ENCODE data around the gene NDST3.

The NDST3 gene

GRCh38 chr4:118058955-118059354 is 24.7 kb downstream of the NDST3 start:
- H4K20me1 ChIP-seq = no peaks in the 10 kb centered on the region
- no peak overlapping the region for H3K4me3 ChIP-seq
- no peak overlapping the region for H3K27ac ChIP-seq
- TF ChIP-seq Cebpa-rat (IDR thresholded peaks at IDR 0.05) = no peak
- no peaks in the 10 kb centered on the region for H3K36me3 ChIP-seq
- H3K9me3 ChIP-seq (replicated peaks in 1 of 11) = no peaks in the 10 kb centered on the region
- H3K4me1 ChIP-seq = no peaks in the 10 kb centered on the region
- H3K4me2 ChIP-seq = no peak overlapping the region
- no peaks in the 10 kb centered on the region for H3K27me3 ChIP-seq
- H3K9ac ChIP-seq = no peak overlapping the region

DNA sequence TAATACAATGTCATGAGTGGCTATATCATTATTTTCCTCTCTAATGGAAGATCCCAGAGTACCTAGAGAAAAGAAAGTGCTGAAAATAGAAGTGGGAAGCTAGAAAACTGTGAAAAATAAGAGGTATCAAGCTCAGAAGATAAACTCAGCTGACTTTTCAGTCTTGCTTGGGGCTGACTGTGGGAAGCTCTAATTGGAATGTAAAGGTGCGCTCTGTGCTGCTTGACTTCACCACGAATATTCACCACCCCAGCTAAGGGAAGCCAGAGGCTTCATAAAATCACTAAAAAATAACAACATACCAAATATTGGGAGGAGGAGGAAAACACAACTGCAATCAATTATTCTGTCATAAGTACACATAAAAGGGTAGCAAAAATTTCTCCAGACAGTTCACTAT is 25.1 kb downstream of the NDST3 start:
- Histone ChIP-seq H4K20me1 (no peaks in the 10 kb centered on the region), H3K9ac (no peak overlapping the region), H3K4me2 (no peak overlapping the region), H3K27me3 (no peaks in the 10 kb centered on the region), H3K4me3 (no peak overlapping the region), H3K4me1 (no peaks in the 10 kb centered on the region), H3K27ac (no peak overlapping the region), H3K36me3 (no peaks in the 10 kb centered on the region), H3K9me3 (replicated peaks in 1 of 11) (no peaks in the 10 kb centered on the region)
- TF ChIP-seq Cebpa-rat (IDR thresholded peaks at IDR 0.05) = no peak

DNA sequence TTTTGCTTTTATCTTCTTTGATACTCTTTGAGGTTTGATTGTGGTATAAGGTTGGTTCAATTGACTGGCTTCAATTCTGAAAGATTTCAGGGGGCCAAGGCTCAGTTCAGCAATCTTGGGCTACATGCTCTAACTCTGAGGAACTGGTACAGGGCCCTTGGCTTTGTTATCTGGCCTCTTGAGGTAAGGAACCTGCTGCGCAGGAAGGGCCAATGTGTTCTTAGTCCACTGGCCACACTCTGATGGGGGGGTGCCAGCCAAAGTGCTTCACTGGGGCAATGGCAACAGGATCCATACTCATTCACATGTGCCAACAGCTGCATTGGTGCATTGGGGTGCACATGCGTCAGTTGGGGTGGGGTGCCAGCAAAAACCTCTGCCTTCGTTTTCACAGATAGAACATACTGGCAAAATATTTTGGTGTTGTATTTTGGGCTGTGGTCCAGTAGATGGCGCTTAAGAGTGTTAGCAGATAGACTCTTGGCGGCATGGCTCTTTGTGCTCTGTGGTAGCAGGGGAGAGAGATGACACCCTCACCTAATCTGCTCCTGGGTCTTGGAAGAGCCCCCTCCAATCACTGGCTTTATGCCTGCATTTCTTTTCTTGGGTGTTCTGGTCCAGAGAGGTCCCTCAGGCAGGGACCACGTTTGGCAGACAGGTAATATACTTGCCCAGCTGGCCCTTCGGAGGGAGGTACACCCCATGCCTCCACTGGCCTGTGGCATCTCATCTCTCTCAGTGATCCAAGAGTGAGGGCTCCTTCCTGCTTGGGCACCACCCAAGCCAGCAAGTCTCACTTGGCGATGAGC is 42.9 kb downstream of the NDST3 start:
- no peaks in the 10 kb centered on the region for H4K20me1 ChIP-seq
- no peak for TF ChIP-seq Cebpa-rat (IDR thresholded peaks at IDR 0.05)
- H3K9ac ChIP-seq = no peak overlapping the region
- H3K27me3 ChIP-seq = no peaks in the 10 kb centered on the region
- H3K36me3 ChIP-seq = no peaks in the 10 kb centered on the region
- H3K4me2 ChIP-seq = no peak overlapping the region
- H3K9me3 ChIP-seq (replicated peaks in 1 of 11) = peaks cover 0 to 13% (median 7%) of the 10 kb centered on the region in 11 experiments; a peak in 5 of 22 replicates
- no peak overlapping the region for H3K27ac ChIP-seq
- H3K4me3 ChIP-seq = no peak overlapping the region
- no peaks in the 10 kb centered on the region for H3K4me1 ChIP-seq

DNA sequence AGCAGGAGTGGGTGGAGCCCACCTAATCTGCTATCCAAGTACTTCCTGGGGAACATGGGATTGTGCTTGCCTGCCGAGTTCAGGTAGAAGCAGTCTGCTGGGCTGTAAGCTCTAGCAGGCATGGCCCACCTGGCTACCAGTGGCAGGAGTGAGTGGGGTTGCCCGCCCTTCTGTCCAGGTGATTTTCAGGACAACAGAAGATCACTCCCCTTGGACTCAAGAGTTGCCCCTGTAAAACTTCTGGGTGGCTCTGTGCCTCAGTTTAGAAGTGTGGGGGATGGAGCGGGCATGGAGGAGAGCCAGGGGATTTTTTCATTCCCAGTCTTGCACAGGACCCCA is 43.5 kb downstream of the NDST3 start:
- H3K27ac ChIP-seq = no peak overlapping the region
- no peaks in the 10 kb centered on the region for H3K36me3 ChIP-seq
- no peak overlapping the region for H3K9ac ChIP-seq
- H3K4me1 ChIP-seq = 0 out of 20 replicates have a peak, but pooled peaks cover 0 to 2% (median 0%) of the 10 kb centered on the region in 10 experiments
- no peaks in the 10 kb centered on the region for H3K27me3 ChIP-seq
- TF ChIP-seq Cebpa-rat (IDR thresholded peaks at IDR 0.05) = no peak
- no peaks in the 10 kb centered on the region for H4K20me1 ChIP-seq
- peaks cover 0 to 16% (median 10%) of the 10 kb centered on the region in 11 experiments; a peak in 8 of 22 replicates for H3K9me3 ChIP-seq (replicated peaks in 1 of 11)
- H3K4me2 ChIP-seq = no peak overlapping the region
- H3K4me3 ChIP-seq = no peak overlapping the region

GRCh38 chr4:118081434-118081833 is 47.1 kb downstream of the NDST3 start:
- no peak overlapping the region for H3K4me3 ChIP-seq
- no peaks in the 10 kb centered on the region for H3K36me3 ChIP-seq
- no peak overlapping the region for H3K9ac ChIP-seq
- H3K9me3 ChIP-seq (replicated peaks in 1 of 11) = peaks cover 0 to 18% (median 12%) of the 10 kb centered on the region in 11 experiments; a peak in 8 of 22 replicates
- H3K4me1 ChIP-seq = 0 out of 20 replicates have a peak, but pooled peaks cover 0 to 3% (median 0%) of the 10 kb centered on the region in 10 experiments
- no peak for TF ChIP-seq Cebpa-rat (IDR thresholded peaks at IDR 0.05)
- H3K27ac ChIP-seq = no peak overlapping the region
- no peaks in the 10 kb centered on the region for H4K20me1 ChIP-seq
- H3K4me2 ChIP-seq = no peak overlapping the region
- H3K27me3 ChIP-seq = no peaks in the 10 kb centered on the region

DNA sequence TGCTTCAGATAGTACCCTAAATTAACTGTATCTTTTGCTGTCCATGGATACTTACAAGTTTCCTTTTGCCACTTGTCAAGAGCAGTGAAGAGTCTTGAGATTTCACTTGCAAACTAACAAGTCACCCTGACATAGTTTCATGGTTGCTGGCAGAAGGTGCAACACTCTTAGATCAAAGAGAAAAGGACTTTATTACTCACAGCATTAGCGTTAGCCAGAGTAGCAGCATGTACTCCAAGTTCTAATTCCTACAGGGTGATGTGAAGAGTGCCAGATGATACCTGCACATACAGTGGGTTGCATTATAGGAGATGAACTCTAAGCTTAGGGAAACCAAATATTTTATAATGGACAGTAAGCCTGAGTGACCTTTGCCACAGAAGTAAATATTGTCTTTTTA is 47.9 kb downstream of the NDST3 start:
- no peaks in the 10 kb centered on the region for H3K27me3 ChIP-seq
- H3K4me1 ChIP-seq = 0 out of 20 replicates have a peak, but pooled peaks cover 0 to 3% (median 0%) of the 10 kb centered on the region in 10 experiments
- H3K36me3 ChIP-seq = no peaks in the 10 kb centered on the region
- H3K27ac ChIP-seq = no peak overlapping the region
- no peak overlapping the region for H3K9ac ChIP-seq
- H4K20me1 ChIP-seq = no peaks in the 10 kb centered on the region
- peaks cover 0 to 14% (median 7%) of the 10 kb centered on the region in 11 experiments; a peak in 8 of 22 replicates for H3K9me3 ChIP-seq (replicated peaks in 1 of 11)
- H3K4me2 ChIP-seq = no peak overlapping the region
- no peak overlapping the region for H3K4me3 ChIP-seq
- TF ChIP-seq Cebpa-rat (IDR thresholded peaks at IDR 0.05) = no peak

GRCh38 chr4:118085700-118086099 is 51.4 kb downstream of the NDST3 start:
- no peaks in the 10 kb centered on the region for H3K36me3 ChIP-seq
- H3K4me1 ChIP-seq = 0 out of 20 replicates have a peak, but pooled peaks cover 0 to 3% (median 0%) of the 10 kb centered on the region in 10 experiments
- H3K9ac ChIP-seq = no peak overlapping the region
- no peak overlapping the region for H3K27ac ChIP-seq
- no peak overlapping the region for H3K4me2 ChIP-seq
- no peaks in the 10 kb centered on the region for H4K20me1 ChIP-seq
- TF ChIP-seq Cebpa-rat (IDR thresholded peaks at IDR 0.05) = no peak
- H3K4me3 ChIP-seq = no peak overlapping the region
- peaks cover 0 to 6% (median 0%) of the 10 kb centered on the region in 11 experiments; a peak in 4 of 22 replicates for H3K9me3 ChIP-seq (replicated peaks in 1 of 11)
- no peaks in the 10 kb centered on the region for H3K27me3 ChIP-seq

DNA sequence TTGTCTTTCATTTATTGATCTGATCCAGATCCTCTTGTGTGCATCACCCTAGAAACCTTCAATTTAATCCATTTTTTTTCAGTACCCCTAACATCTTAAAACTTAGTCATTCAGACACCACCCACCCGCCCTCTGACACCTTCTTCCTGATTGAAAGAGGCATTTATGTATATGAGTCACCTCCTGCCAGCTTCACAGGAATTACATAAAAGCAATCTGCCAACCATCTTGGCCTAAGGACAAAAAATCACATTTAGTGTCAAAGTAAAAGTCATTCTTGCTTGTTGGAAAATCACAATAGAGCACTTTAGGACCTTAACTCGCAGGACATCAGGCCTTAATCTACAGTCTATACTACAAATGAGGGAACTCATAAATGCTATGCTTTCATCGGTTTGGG is 52.1 kb downstream of the NDST3 start:
- Histone ChIP-seq H4K20me1 (no peaks in the 10 kb centered on the region), H3K4me1 (0 out of 20 replicates have a peak, but pooled peaks cover 0 to 3% (median 0%) of the 10 kb centered on the region in 10 experiments), H3K27me3 (no peaks in the 10 kb centered on the region), H3K9ac (no peak overlapping the region), H3K4me2 (no peak overlapping the region), H3K36me3 (no peaks in the 10 kb centered on the region), H3K9me3 (replicated peaks in 1 of 11) (peaks cover 0 to 6% (median 0%) of the 10 kb centered on the region in 11 experiments; a peak in 4 of 22 replicates), H3K4me3 (no peak overlapping the region), H3K27ac (no peak overlapping the region)
- TF ChIP-seq Cebpa-rat (IDR thresholded peaks at IDR 0.05) = no peak

GRCh38 chr4:118087366-118087765 is 53.1 kb downstream of the NDST3 start:
- H3K4me1 ChIP-seq = 0 out of 20 replicates have a peak, but pooled peaks cover 0 to 3% (median 0%) of the 10 kb centered on the region in 10 experiments
- peaks cover 0 to 6% (median 0%) of the 10 kb centered on the region in 11 experiments; a peak in 4 of 22 replicates for H3K9me3 ChIP-seq (replicated peaks in 1 of 11)
- TF ChIP-seq Cebpa-rat (IDR thresholded peaks at IDR 0.05) = no peak
- no peak overlapping the region for H3K9ac ChIP-seq
- no peak overlapping the region for H3K4me2 ChIP-seq
- no peaks in the 10 kb centered on the region for H4K20me1 ChIP-seq
- no peak overlapping the region for H3K27ac ChIP-seq
- no peaks in the 10 kb centered on the region for H3K36me3 ChIP-seq
- no peak overlapping the region for H3K4me3 ChIP-seq
- H3K27me3 ChIP-seq = no peaks in the 10 kb centered on the region

- TF ChIP-seq Cebpa-rat (IDR thresholded peaks at IDR 0.05) = no peak
- Histone ChIP-seq H3K27me3 (no peaks in the 10 kb centered on the region), H3K9ac (no peak overlapping the region), H3K4me2 (no peak overlapping the region), H3K4me3 (no peak overlapping the region), H3K27ac (no peak overlapping the region), H3K36me3 (no peaks in the 10 kb centered on the region), H4K20me1 (no peaks in the 10 kb centered on the region), H3K4me1 (no peaks in the 10 kb centered on the region), H3K9me3 (replicated peaks in 1 of 11) (no peaks in the 10 kb centered on the region)
These were observed 64.8 kb downstream of the NDST3 start for GRCh38 chr4:118099106-118099505.
